Smooth muscle cell (in vitro differentiated cells): ENCODE data around the gene PLA2G2A. TPM values are rescaled to one million over a fixed set of nuclear protein-coding genes. Genes with fewer than 3 reads are reported as not detected.

Experiments
- DNase-seq: peaks from one replicate; lab custom pipeline; 2025; ENCODE audit not compliant: unreplicated experiment; lab: John Stamatoyannopoulos, UW
- H2AFZ ChIP-seq: fragments of 200-600 bp; sonication (generic); 2 replicates; pipeline ENCODE4 v1.6.0; 2016; ENCODE audit warnings: antibody characterized with exemption, low read depth, mild to moderate bottlenecking
- H3F3A ChIP-seq: fragments of 200-600 bp; sonication (generic); 2 replicates; pipeline ENCODE4 v1.6.0; 2017; ENCODE audit warnings: antibody characterized with exemption, low read depth
- H3K27ac ChIP-seq: fragments of 200-600 bp; sonication (generic); 2 replicates; pipeline ENCODE4 v1.5.1; 2016; ENCODE audit warnings: low read depth, mild to moderate bottlenecking
- H3K27me3 ChIP-seq: fragments of 200-600 bp; sonication (generic); 2 replicates; pipeline ENCODE4 v1.6.1; 2016; ENCODE audit warnings: low read depth, mild to moderate bottlenecking
- H3K36me3 ChIP-seq: fragments of 200-600 bp; sonication (generic); 2 replicates; pipeline ENCODE4 v1.5.1; 2016; ENCODE audit warnings: low read depth
- H3K4me1 ChIP-seq: fragments of 200-600 bp; sonication (generic); 2 replicates; pipeline ENCODE4 v1.5.1; 2016; ENCODE audit warnings: low read depth
- H3K4me2 ChIP-seq: fragments of 200-600 bp; sonication (generic); 2 replicates; pipeline ENCODE4 v1.6.0; 2016; ENCODE audit warnings: mild to moderate bottlenecking
- H3K4me3 ChIP-seq: fragments of 200-600 bp; sonication (generic); 2 replicates; pipeline ENCODE4 v1.5.1; 2016; ENCODE audit warnings: mild to moderate bottlenecking
- H3K79me2 ChIP-seq: fragments of 200-600 bp; sonication (generic); 2 replicates; pipeline ENCODE4 v1.6.0; 2016; ENCODE audit warnings: low read depth, mild to moderate bottlenecking
- H3K9ac ChIP-seq: fragments of 200-600 bp; sonication (generic); 2 replicates; pipeline ENCODE4 v1.6.0; 2016; ENCODE audit warnings: low read depth
- H3K9me3 ChIP-seq: fragments of 200-600 bp; sonication (generic); replicated peaks from 2 replicates; pipeline ENCODE4 v1.5.1; 2016; ENCODE audit warnings: low read depth
- H4K20me1 ChIP-seq: fragments of 200-600 bp; sonication (generic); 2 replicates; pipeline ENCODE4 v1.6.0; 2016; ENCODE audit warnings: low read depth
- CTCF ChIP-seq: fragments of 200-600 bp; sonication (generic); IDR thresholded peaks from 2 replicates; pipeline ENCODE4 v1.5.1; 2017; ENCODE audit warnings: borderline replicate concordance, mild to moderate bottlenecking, antibody characterized with exemption; ENCODE audit not compliant: insufficient read depth, poor library complexity, severe bottlenecking
- WGBS: methylation state at CpG from one replicate; pipeline ENCODE4 v1.1.7; 2016; ENCODE audit warnings: low lambda C conversion rate; 5-methylcytosine and 5-hydroxymethylcytosine counted together
- polyA plus RNA-seq: library from polyadenylated mRNA; unstranded; fragments of >200 nt; fragmentation: Nextera tagmentation; extraction: Ambion mirVana; gene quantifications from 2 replicates; pipeline ENCODE4 v1.2.1, GENCODE V29; 2016
- total RNA-seq: library from RNA; depleted of rRNA; stranded (reverse); fragments of >200 nt; gene quantifications from 2 replicates; pipeline ENCODE4 v1.2.3, GENCODE V29; 2014

PLA2G2A gene
- total RNA-seq (25.5 and 26.3 TPM in 2 replicates), polyA plus RNA-seq (102 and 163 TPM in 2 replicates)

GRCh38 chr1:19979494-19979977 is at the start of gene PLA2G2A:
PLA2G2A (minus strand) TSS chr1:19979618; CDS start chr1:19978773, 845 bp downstream.
- H2AFZ ChIP-seq, result no peak within 1 kb of the TSS
- no peak for DNase-seq
- H3K9ac ChIP-seq, result no peak within 1 kb of the TSS
- no peaks in the 10 kb centered on the region for H3K27me3 ChIP-seq
- TF ChIP-seq CTCF, result no peak
- H3K4me1 ChIP-seq, result no peaks in the 10 kb centered on the region
- WGBS, result 75% methylated on average over 8 of the region's 8 CpGs
- H3K79me2 ChIP-seq, result no peaks in the 10 kb centered on the region
- H4K20me1 ChIP-seq, result no peaks in the 10 kb centered on the region
- H3K4me2 ChIP-seq, result peak within 1 kb of the TSS; percentile 24
- H3K4me3 ChIP-seq, result no peak within 1 kb of the TSS
- peaks cover 13% of the 10 kb centered on the region for H3F3A ChIP-seq
- no peaks in the 10 kb centered on the region for H3K36me3 ChIP-seq
- no peak within 1 kb of the TSS for H3K27ac ChIP-seq
- no peaks in the 10 kb centered on the region for H3K9me3 ChIP-seq

GRCh38 chr1:20028726-20029125 is 49.3 kb upstream of the PLA2G2A start:
- DNase-seq, result no peak
- no peak overlapping the region for H3K4me2 ChIP-seq

GRCh38 chr1:20028125-20028524 is 48.7 kb upstream of the PLA2G2A start:
- H3K4me3 ChIP-seq, result no peak overlapping the region
- no peaks in the 10 kb centered on the region for H4K20me1 ChIP-seq
- H3K9me3 ChIP-seq, result no peaks in the 10 kb centered on the region
- H3F3A ChIP-seq, result peaks cover 2% of the 10 kb centered on the region
- no peak for TF ChIP-seq CTCF
- no peak overlapping the region for H2AFZ ChIP-seq
- no peaks in the 10 kb centered on the region for H3K27me3 ChIP-seq
- H3K4me1 ChIP-seq, result no peaks in the 10 kb centered on the region
- no peak overlapping the region for H3K27ac ChIP-seq
- H3K36me3 ChIP-seq, result no peaks in the 10 kb centered on the region
- no peak overlapping the region for H3K9ac ChIP-seq
- WGBS, result 76% methylated on average over 5 of the region's 5 CpGs
- DNase-seq, result no peak
- H3K79me2 ChIP-seq, result no peaks in the 10 kb centered on the region
- no peak overlapping the region for H3K4me2 ChIP-seq

More at GRCh38 chr1:20028726-20029125, 49.3 kb upstream of the PLA2G2A start:
- Histone ChIP-seq H3K27me3 (no peaks in the 10 kb centered on the region), H3K4me3 (no peak overlapping the region), H3K4me1 (no peaks in the 10 kb centered on the region), H3K27ac (no peak overlapping the region), H3F3A (peaks cover 2% of the 10 kb centered on the region), H3K9me3 (no peaks in the 10 kb centered on the region), H3K36me3 (no peaks in the 10 kb centered on the region), H2AFZ (no peak overlapping the region), H4K20me1 (no peaks in the 10 kb centered on the region), H3K9ac (no peak overlapping the region), H3K79me2 (no peaks in the 10 kb centered on the region)
- TF ChIP-seq CTCF, result no peak
- 90% methylated on average over 5 of the region's 5 CpGs for WGBS

GRCh38 chr1:20017741-20018140 is 38.3 kb upstream of the PLA2G2A start:
- peaks cover 14% of the 10 kb centered on the region for H3K9me3 ChIP-seq
- H3K9ac ChIP-seq, result no peak overlapping the region
- no peak overlapping the region for H2AFZ ChIP-seq
- H3F3A ChIP-seq, result no peaks in the 10 kb centered on the region
- no peak overlapping the region for H3K27ac ChIP-seq
- no peaks in the 10 kb centered on the region for H4K20me1 ChIP-seq
- H3K79me2 ChIP-seq, result no peaks in the 10 kb centered on the region
- H3K4me3 ChIP-seq, result no peak overlapping the region
- no peaks in the 10 kb centered on the region for H3K27me3 ChIP-seq
- DNase-seq, result no peak
- no peaks in the 10 kb centered on the region for H3K36me3 ChIP-seq
- no peak overlapping the region for H3K4me2 ChIP-seq
- no peaks in the 10 kb centered on the region for H3K4me1 ChIP-seq
- WGBS, result 100% methylated on average over 1 of the region's 1 CpG
- no peak for TF ChIP-seq CTCF
